Endodermal cell (in vitro differentiated cells): ENCODE results near the gene ICA1L. TPM values are rescaled to one million over a fixed set of nuclear protein-coding genes. Genes with fewer than 3 reads are reported as not detected.

Experiments used
- DNase-seq: peaks from one replicate; pipeline ENCODE4 v3.0.0-alpha.2; 2017
- H3K27ac ChIP-seq: 2 replicates; pipeline ENCODE4 v1.5.1; 2013; ENCODE audit warnings: mild to moderate bottlenecking, low read depth, low read length, moderate library complexity
- H3K27me3 ChIP-seq: 2 replicates; pipeline ENCODE4 v1.6.1; 2013; ENCODE audit warnings: mild to moderate bottlenecking, low read length, moderate library complexity; ENCODE audit not compliant: insufficient read depth, control insufficient read depth, poor library complexity, severe bottlenecking
- H3K36me3 ChIP-seq: 2 replicates; pipeline ENCODE4 v1.7.0; 2013; ENCODE audit warnings: mild to moderate bottlenecking, low read length, moderate library complexity; ENCODE audit not compliant: control insufficient read depth, insufficient read depth
- H3K4me1 ChIP-seq: one replicate; pipeline ENCODE4 v1.7.0; 2013; ENCODE audit warnings: low read length; ENCODE audit not compliant: control insufficient read depth, insufficient read depth
- H3K4me3 ChIP-seq: 2 replicates; pipeline ENCODE4 v1.5.1; 2013; ENCODE audit warnings: mild to moderate bottlenecking, low read length, moderate library complexity
- H3K9ac ChIP-seq: 2 replicates; pipeline ENCODE4 v1.6.1; 2013; ENCODE audit warnings: mild to moderate bottlenecking, low read length, moderate library complexity; ENCODE audit not compliant: poor library complexity, severe bottlenecking; ENCODE audit errors: extremely low read depth
- H3K9me3 ChIP-seq: 2 replicates; pipeline ENCODE4 v1.6.1; 2013; ENCODE audit warnings: mild to moderate bottlenecking, low read length, moderate library complexity; ENCODE audit not compliant: control insufficient read depth
- H3K27ac Mint-ChIP-seq: 2 replicates; pipeline ENCODE4 v1.8.0; 2020; ENCODE audit warnings: mixed read lengths
- H3K27me3 Mint-ChIP-seq: 2 replicates; pipeline ENCODE4 v1.8.0; 2021; ENCODE audit warnings: mild to moderate bottlenecking, mixed read lengths; ENCODE audit not compliant: insufficient read depth
- H3K36me3 Mint-ChIP-seq: 2 replicates; pipeline ENCODE4 v1.8.0; 2020; ENCODE audit warnings: low read depth, mixed read lengths
- H3K4me1 Mint-ChIP-seq: 2 replicates; pipeline ENCODE4 v1.8.0; 2020; ENCODE audit warnings: mixed read lengths
- H3K4me3 Mint-ChIP-seq: 2 replicates; pipeline ENCODE4 v1.8.0; 2020; ENCODE audit warnings: mild to moderate bottlenecking, moderate library complexity, mixed read lengths
- H3K9me3 Mint-ChIP-seq: 2 replicates; pipeline ENCODE4 v1.8.0; 2020; ENCODE audit warnings: mild to moderate bottlenecking, mixed read lengths
- CTCF ChIP-seq: fragments of 200-600 bp; sonication (generic); conservative IDR thresholded peaks from 2 replicates; pipeline ENCODE4 v1.5.0; 2021; ENCODE audit warnings: antibody characterized with exemption, mild to moderate bottlenecking
- WGBS, 2 experiments: methylation state at CpG; one replicate each; pipeline versions ENCODE4 v1.1.5 to v1.1.7; 2013; ENCODE audit warnings: missing lambda C conversion rate in 2 of 2, mixed read lengths in 1 of 2; ENCODE audit not compliant: insufficient coverage in 1 of 2, insufficient read length in 1 of 2; 5-methylcytosine and 5-hydroxymethylcytosine counted together
- total RNA-seq, 2 donors: library from RNA; stranded (reverse); fragmentation: NEBNext Ultra II Directional in 1 of 2; extraction: Animal tissue kit (Norgen Biotek cat#: 25700) in 1 of 2; gene quantifications; 2 replicates in 1 of 2; 3 replicates in 1 of 2; pipeline ENCODE4 v1.2.1, GENCODE V29; 2021

The ICA1L gene
- total RNA-seq, 2 donors from 2014 or later, result 8.2 to 12.2 TPM

- H3K9ac ChIP-seq, result no peak overlapping the region
- Mint-ChIP-seq H3K9me3 (peaks cover 14% of the 10 kb centered on the region), H3K27me3 (no peaks in the 10 kb centered on the region), H3K4me3 (no peak overlapping the region), H3K27ac (no peak overlapping the region), H3K4me1 (no peaks in the 10 kb centered on the region), H3K36me3 (peaks cover 40% of the 10 kb centered on the region)
- H3K27ac ChIP-seq, result no peak overlapping the region
- no peak for TF ChIP-seq CTCF
- no peaks in the 10 kb centered on the region for H3K4me1 ChIP-seq
- no peak for DNase-seq
- H3K36me3 ChIP-seq, result peaks cover 4% of the 10 kb centered on the region
- no peaks in the 10 kb centered on the region for H3K27me3 ChIP-seq
- peaks cover 15% of the 10 kb centered on the region for H3K9me3 ChIP-seq
- H3K4me3 ChIP-seq, result no peak overlapping the region
- 95 to 100% methylated on average over 1 to 2 of the region's 2 CpGs for WGBS, 2 experiments
Observed at GRCh38 chr2:202749477-202749876, 122.1 kb downstream of the ICA1L start.

GRCh38 chr2:202743613-202744012, 128.0 kb downstream of the ICA1L start:
- peaks cover 13% of the 10 kb centered on the region for H3K9me3 Mint-ChIP-seq
- peaks cover 27% of the 10 kb centered on the region for H3K36me3 ChIP-seq
- H3K9ac ChIP-seq, result no peak overlapping the region
- H3K27me3 ChIP-seq, result no peaks in the 10 kb centered on the region
- peaks cover 49% of the 10 kb centered on the region for H3K36me3 Mint-ChIP-seq
- no peak overlapping the region for H3K4me3 ChIP-seq
- H3K27ac Mint-ChIP-seq, result no peak overlapping the region
- H3K4me1 Mint-ChIP-seq, result no peaks in the 10 kb centered on the region
- no peaks in the 10 kb centered on the region for H3K27me3 Mint-ChIP-seq
- H3K9me3 ChIP-seq, result peaks cover 25% of the 10 kb centered on the region
- TF ChIP-seq CTCF, result no peak
- H3K4me3 Mint-ChIP-seq, result no peak overlapping the region
- no peaks in the 10 kb centered on the region for H3K4me1 ChIP-seq
- H3K27ac ChIP-seq, result no peak overlapping the region
- WGBS, 2 experiments, result 82% methylated on average over 1 of the region's 1 CpG; no CpG with 5 or more reads in 1 of the 2 experiments
- DNase-seq, result no peak

GRCh38 chr2:202736826-202737225, 134.7 kb downstream of the ICA1L start:
- Mint-ChIP-seq H3K4me1 (no peaks in the 10 kb centered on the region), H3K9me3 (peaks cover 26% of the 10 kb centered on the region), H3K27ac (no peak overlapping the region), H3K27me3 (no peaks in the 10 kb centered on the region), H3K36me3 (peaks cover 68% of the 10 kb centered on the region), H3K4me3 (no peak overlapping the region)
- Histone ChIP-seq H3K36me3 (peaks cover 50% of the 10 kb centered on the region), H3K9ac (no peak overlapping the region), H3K27ac (no peak overlapping the region), H3K9me3 (peaks cover 19% of the 10 kb centered on the region), H3K4me1 (no peaks in the 10 kb centered on the region), H3K27me3 (no peaks in the 10 kb centered on the region), H3K4me3 (no peak overlapping the region)
- 85% methylated on average over 1 of the region's 1 CpG; no CpG with 5 or more reads in 1 of the 2 experiments for WGBS, 2 experiments
- no peak for TF ChIP-seq CTCF
- no peak for DNase-seq
